Measurements from ENCODE around the gene TBC1D8.

DNA sequence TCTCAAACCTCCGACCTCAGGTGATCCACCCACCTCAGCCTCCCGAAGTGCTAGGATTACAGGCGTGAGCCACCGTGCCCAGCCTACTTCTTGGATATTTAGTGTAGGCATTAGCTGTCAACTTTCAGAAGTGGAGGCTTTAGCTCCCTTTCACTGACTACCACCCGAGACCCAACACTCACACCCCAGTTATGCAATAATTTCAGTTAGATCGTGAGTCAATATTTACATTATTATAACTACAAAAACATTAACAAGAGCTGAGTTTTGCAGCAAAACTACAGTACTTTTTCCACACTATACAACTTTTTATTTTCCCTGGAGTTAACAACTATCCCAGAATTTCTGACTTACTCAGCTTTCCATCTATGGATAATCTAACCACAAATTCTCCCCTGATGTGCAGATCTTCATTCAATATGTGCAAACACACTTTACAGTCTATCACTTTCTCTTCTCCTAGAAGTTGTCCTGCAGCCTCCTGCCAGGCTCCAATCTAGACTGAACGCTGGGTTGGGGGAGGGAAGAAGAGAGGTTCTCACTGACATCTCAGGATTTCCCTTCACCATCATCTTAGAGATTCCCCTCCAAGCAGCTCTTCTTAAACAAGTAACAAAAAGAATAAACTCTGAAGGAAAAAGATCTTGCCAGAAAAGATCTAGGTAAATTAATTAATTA, 10.1 kb downstream of the TBC1D8 start:
- TF ChIP-seq, protein P1, sequence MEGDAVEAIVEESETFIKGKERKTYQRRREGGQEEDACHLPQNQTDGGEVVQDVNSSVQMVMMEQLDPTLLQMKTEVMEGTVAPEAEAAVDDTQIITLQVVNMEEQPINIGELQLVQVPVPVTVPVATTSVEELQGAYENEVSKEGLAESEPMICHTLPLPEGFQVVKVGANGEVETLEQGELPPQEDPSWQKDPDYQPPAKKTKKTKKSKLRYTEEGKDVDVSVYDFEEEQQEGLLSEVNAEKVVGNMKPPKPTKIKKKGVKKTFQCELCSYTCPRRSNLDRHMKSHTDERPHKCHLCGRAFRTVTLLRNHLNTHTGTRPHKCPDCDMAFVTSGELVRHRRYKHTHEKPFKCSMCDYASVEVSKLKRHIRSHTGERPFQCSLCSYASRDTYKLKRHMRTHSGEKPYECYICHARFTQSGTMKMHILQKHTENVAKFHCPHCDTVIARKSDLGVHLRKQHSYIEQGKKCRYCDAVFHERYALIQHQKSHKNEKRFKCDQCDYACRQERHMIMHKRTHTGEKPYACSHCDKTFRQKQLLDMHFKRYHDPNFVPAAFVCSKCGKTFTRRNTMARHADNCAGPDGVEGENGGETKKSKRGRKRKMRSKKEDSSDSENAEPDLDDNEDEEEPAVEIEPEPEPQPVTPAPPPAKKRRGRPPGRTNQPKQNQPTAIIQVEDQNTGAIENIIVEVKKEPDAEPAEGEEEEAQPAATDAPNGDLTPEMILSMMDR (IDR thresholded peaks at IDR 0.05): no peak
- no peak for TF ChIP-seq EZH2phosphoT487 (IDR thresholded peaks at IDR 0.05)

Data from neural progenitor cell (in vitro differentiated cells).